ENCODE results near the gene MVK.

MVK gene

DNA sequence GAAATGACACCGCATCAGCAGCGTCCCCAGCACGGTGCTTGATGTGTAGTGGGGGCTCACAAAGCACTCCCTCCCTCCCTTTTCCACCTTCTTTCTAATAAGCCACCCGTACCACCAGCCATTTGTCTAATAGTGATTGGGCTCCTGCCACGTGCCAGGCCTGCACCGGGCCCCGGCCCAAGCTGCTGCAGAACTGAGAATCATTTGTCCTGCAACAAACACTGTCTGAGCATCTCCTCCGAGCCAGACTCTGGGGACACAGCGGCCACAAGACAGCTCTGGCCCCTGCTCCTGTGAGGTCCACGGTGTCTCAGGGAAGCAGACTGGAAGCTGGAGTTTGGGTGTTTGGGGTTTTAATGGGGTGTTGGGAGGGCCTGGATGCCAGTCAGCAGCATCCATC lies 43.9 kb downstream of the MVK start:
- TF ChIP-seq SUZ12 (IDR thresholded peaks at IDR 0.05) (no peak), PKNOX1 (IDR thresholded peaks at IDR 0.05) (no peak), CTBP1 (IDR thresholded peaks at IDR 0.05; ENCODE audit: borderline replicate concordance) (no peak), SP1 (IDR thresholded peaks at IDR 0.05) (no peak), FOXM1 (IDR thresholded peaks at IDR 0.05; ENCODE audit: borderline replicate concordance) (no peak), HDGF (IDR thresholded peaks at IDR 0.05; ENCODE audit: borderline replicate concordance) (no peak), LEF1 (IDR thresholded peaks at IDR 0.05; ENCODE audit: borderline replicate concordance) (no peak), FOXA1 (IDR thresholded peaks at IDR 0.05) (no peak)
- ChIA-PET CTCF (no interaction called here), POLR2A (no interaction called here)
- DNase-seq (ENCODE audit: extremely low spot score), result no peak

GRCh38 chr12:109618082-109618481 lies 44.5 kb downstream of the MVK start:
- ChIA-PET POLR2A (no interaction called here), CTCF (interaction anchor here (0.6 kb wide), 1 partner anchor 22 kb away, joined by 4 read pairs; no protein-coding TSS in a partner anchor)
- no peak for DNase-seq (ENCODE audit: extremely low spot score)
- no peak for TF ChIP-seq CTBP1 (IDR thresholded peaks at IDR 0.05; ENCODE audit: borderline replicate concordance)
- TF ChIP-seq FOXM1 (IDR thresholded peaks at IDR 0.05; ENCODE audit: borderline replicate concordance), result no peak
- no peak for TF ChIP-seq SUZ12 (IDR thresholded peaks at IDR 0.05)
- no peak for TF ChIP-seq L3MBTL2 (conservative IDR thresholded peaks at IDR 0.05)
- TF ChIP-seq NFRKB (IDR thresholded peaks at IDR 0.05), result no peak
- TF ChIP-seq PKNOX1 (IDR thresholded peaks at IDR 0.05), result no peak
- TF ChIP-seq FOXA1 (IDR thresholded peaks at IDR 0.05), result no peak
- TF ChIP-seq SP1 (IDR thresholded peaks at IDR 0.05), result no peak
- no peak for TF ChIP-seq HDGF (IDR thresholded peaks at IDR 0.05; ENCODE audit: borderline replicate concordance)
- TF ChIP-seq BHLHE40 (IDR thresholded peaks at IDR 0.05; ENCODE audit: borderline replicate concordance), result no peak
- no peak for TF ChIP-seq FOXK2 (IDR thresholded peaks at IDR 0.05)
- TF ChIP-seq TARDBP (IDR thresholded peaks at IDR 0.05), result no peak
- no peak for TF ChIP-seq ELF4 (IDR thresholded peaks at IDR 0.05)
- TF ChIP-seq ZNF384 (IDR thresholded peaks at IDR 0.05), result no peak
- TF ChIP-seq LEF1 (IDR thresholded peaks at IDR 0.05; ENCODE audit: borderline replicate concordance), result no peak

DNA sequence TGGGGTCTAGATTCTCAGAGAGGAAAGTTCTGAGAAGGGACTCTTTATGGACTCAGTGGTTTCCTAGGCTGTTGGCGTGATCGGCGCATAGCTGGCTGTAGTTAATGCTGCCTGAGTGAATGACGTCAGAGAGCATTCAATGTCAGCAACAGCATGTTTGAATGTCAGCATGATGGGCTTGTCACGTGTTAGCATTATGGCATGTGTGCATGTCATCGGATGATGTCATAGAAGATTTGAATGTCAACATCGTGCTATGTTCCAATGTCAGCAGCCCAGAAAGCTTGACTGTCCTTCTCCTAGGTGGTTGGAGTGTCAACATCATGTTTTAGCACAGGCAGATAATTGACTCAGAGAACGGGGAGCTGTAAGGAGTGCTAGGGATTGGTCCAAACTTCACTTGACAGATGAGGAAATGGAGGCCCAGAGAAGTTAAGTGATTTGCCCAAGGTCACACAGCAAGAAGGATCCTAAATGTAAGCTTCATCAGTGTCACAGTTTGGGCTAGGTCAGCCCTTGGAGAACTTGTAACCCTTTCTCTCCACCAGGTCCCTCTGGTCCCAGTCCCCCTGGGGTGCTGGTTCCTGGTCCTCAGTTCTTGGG lies 45.5 kb downstream of the MVK start:
- TF ChIP-seq TARDBP (IDR thresholded peaks at IDR 0.05) (no peak), ELF4 (IDR thresholded peaks at IDR 0.05) (no peak), CTBP1 (IDR thresholded peaks at IDR 0.05; ENCODE audit: borderline replicate concordance) (no peak)
- no peak for DNase-seq (ENCODE audit: extremely low spot score)
- ChIA-PET CTCF (no interaction called here), POLR2A (no interaction called here)

DNA sequence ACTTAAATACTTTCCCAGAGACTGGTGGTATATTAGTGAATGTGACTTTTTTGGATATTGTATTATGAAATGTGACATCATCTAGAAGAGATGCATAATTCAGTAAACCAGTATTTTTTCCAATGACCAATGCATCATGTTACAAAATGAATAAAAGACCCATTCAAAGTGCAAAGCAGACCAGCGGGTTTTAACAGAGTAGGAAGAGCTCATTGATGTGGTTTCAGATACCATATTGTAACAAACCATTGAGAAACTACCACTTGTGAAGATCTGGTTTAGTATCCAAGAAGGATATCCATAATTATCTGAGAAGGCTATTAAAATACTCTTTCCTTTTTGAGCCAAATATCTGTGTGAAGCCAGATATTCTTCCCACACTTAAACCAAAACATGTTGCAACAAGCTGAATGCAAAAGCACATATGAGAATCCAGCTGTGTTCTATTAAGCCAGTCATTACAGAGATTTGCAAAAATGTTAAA lies 47.7 kb downstream of the MVK start:
- POLR2A ChIA-PET, result no interaction called here
- CTCF ChIA-PET, result no interaction called here
- no peak for DNase-seq (ENCODE audit: extremely low spot score)
- TF ChIP-seq SP1 (IDR thresholded peaks at IDR 0.05) (no peak), ELF4 (IDR thresholded peaks at IDR 0.05) (no peak), LEF1 (IDR thresholded peaks at IDR 0.05; ENCODE audit: borderline replicate concordance) (no peak), FOXA1 (IDR thresholded peaks at IDR 0.05) (no peak), CTBP1 (IDR thresholded peaks at IDR 0.05; ENCODE audit: borderline replicate concordance) (no peak), HDGF (IDR thresholded peaks at IDR 0.05; ENCODE audit: borderline replicate concordance) (no peak), SUZ12 (IDR thresholded peaks at IDR 0.05) (no peak), BHLHE40 (IDR thresholded peaks at IDR 0.05; ENCODE audit: borderline replicate concordance) (no peak), FOXM1 (IDR thresholded peaks at IDR 0.05; ENCODE audit: borderline replicate concordance) (no peak), FOXK2 (IDR thresholded peaks at IDR 0.05) (no peak), L3MBTL2 (conservative IDR thresholded peaks at IDR 0.05) (no peak), ZNF384 (IDR thresholded peaks at IDR 0.05) (no peak), TARDBP (IDR thresholded peaks at IDR 0.05) (no peak), NFRKB (IDR thresholded peaks at IDR 0.05) (no peak), PKNOX1 (IDR thresholded peaks at IDR 0.05) (no peak), ARNT (IDR thresholded peaks at IDR 0.05) (no peak)

DNA sequence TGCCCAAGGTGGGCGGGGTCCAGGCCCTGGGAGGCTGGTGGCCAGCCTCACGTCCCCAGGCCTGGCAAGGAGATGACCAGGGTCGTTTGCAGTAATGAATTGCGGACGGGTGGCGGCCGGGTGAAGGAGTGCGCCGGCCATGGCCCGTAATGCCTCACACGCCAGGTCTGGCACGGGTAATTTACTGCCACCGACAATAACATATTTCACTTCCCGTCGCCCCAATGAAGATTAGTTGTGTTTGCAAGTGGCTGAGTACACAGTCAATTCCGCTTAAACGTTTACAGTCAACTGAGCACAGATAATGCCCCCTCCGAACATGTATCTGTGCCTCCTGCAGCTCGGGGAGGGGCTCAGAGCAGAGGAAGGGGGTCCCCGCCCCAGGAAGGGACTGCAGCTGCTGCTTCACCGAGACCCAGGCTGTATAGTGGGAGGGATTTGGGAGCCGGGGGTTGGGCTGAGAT lies 48.3 kb downstream of the MVK start:
- CTCF ChIA-PET, result interaction anchor here (0.7 kb wide), 1 partner anchor 10 kb away, joined by 3 read pairs; no protein-coding TSS in a partner anchor
- no peak for DNase-seq (ENCODE audit: extremely low spot score)
- POLR2A ChIA-PET, result no interaction called here
- TF ChIP-seq CTBP1 (IDR thresholded peaks at IDR 0.05; ENCODE audit: borderline replicate concordance), result no peak

GRCh38 chr12:109624467-109624866 lies 50.9 kb downstream of the MVK start:
- TF ChIP-seq CTBP1 (IDR thresholded peaks at IDR 0.05; ENCODE audit: borderline replicate concordance) (no peak), SP1 (IDR thresholded peaks at IDR 0.05) (no peak), PKNOX1 (IDR thresholded peaks at IDR 0.05) (no peak)
- CTCF ChIA-PET, result no interaction called here

More at GRCh38 chr12:109624467-109624866, 50.9 kb downstream of the MVK start:
- no peak for DNase-seq (ENCODE audit: extremely low spot score)
- POLR2A ChIA-PET, result no interaction called here

Data from HEK293T (cell line).